ENCODE measurements around the gene HDAC8.
"Not testable (repeated sequence)": the region's sequence is repeated elsewhere in the genome, so short reads cannot be mapped to it uniquely, and the experiment has no call there.

HDAC8 gene

GRCh38 chrX:72461766-72462165 lies 110.9 kb downstream of the HDAC8 start:
- DNase-seq (ENCODE audit: low read depth, low spot score) = no peak

GRCh38 chrX:72461288-72461687 lies 111.4 kb downstream of the HDAC8 start:
- DNase-seq (ENCODE audit: low read depth, low spot score) = no peak

- DNase-seq (ENCODE audit: low read depth, low spot score) = no peak
Measured at GRCh38 chrX:72460715-72461114, 111.9 kb downstream of the HDAC8 start.

- DNase-seq (ENCODE audit: low read depth, low spot score) = not testable (repeated sequence)
Measured at GRCh38 chrX:72449034-72449433, 123.6 kb downstream of the HDAC8 start.

- not testable (repeated sequence) for DNase-seq (ENCODE audit: low read depth, low spot score)
Measured at GRCh38 chrX:72440764-72441163, 131.9 kb downstream of the HDAC8 start.

- DNase-seq (ENCODE audit: low read depth, low spot score) = no peak
Measured at GRCh38 chrX:72436010-72436409, 136.6 kb downstream of the HDAC8 start.

GRCh38 chrX:72430405-72430968 lies 142.2 kb downstream of the HDAC8 start:
- DNase-seq (ENCODE audit: low read depth, low spot score) = no peak

- no peak for DNase-seq (ENCODE audit: low read depth, low spot score)
Measured at GRCh38 chrX:72421797-72422196, 150.8 kb downstream of the HDAC8 start.

- DNase-seq (ENCODE audit: low read depth, low spot score) = no peak
Measured at GRCh38 chrX:72409993-72410392, 162.7 kb downstream of the HDAC8 start.

- DNase-seq (ENCODE audit: low read depth, low spot score) = no peak
Measured at GRCh38 chrX:72408885-72409284, 163.8 kb downstream of the HDAC8 start.

GRCh38 chrX:72405136-72405535 lies 167.5 kb downstream of the HDAC8 start:
- not testable (repeated sequence) for DNase-seq (ENCODE audit: low read depth, low spot score)

GRCh38 chrX:72402614-72403013 lies 170.0 kb downstream of the HDAC8 start:
- no peak for DNase-seq (ENCODE audit: low read depth, low spot score)

- no peak for DNase-seq (ENCODE audit: low read depth, low spot score)
Measured at GRCh38 chrX:72399816-72400215, 172.8 kb downstream of the HDAC8 start.

- no peak for DNase-seq (ENCODE audit: low read depth, low spot score)
Measured at GRCh38 chrX:72396117-72396516, 176.5 kb downstream of the HDAC8 start.

GRCh38 chrX:72395237-72395636 lies 177.4 kb downstream of the HDAC8 start:
- no peak for DNase-seq (ENCODE audit: low read depth, low spot score)

GRCh38 chrX:72394518-72395170 lies 178.0 kb downstream of the HDAC8 start:
- DNase-seq (ENCODE audit: low read depth, low spot score) = no peak

GRCh38 chrX:72393836-72394517 lies 178.7 kb downstream of the HDAC8 start:
- no peak for DNase-seq (ENCODE audit: low read depth, low spot score)

- no peak for DNase-seq (ENCODE audit: low read depth, low spot score)
Measured at GRCh38 chrX:72392816-72393800, 179.5 kb downstream of the HDAC8 start.

- no peak for DNase-seq (ENCODE audit: low read depth, low spot score)
Measured at GRCh38 chrX:72392042-72392441, 180.6 kb downstream of the HDAC8 start.

- DNase-seq (ENCODE audit: low read depth, low spot score) = no peak
Measured at GRCh38 chrX:72387247-72387646, 185.4 kb downstream of the HDAC8 start.

GRCh38 chrX:72382202-72382595 lies 190.4 kb downstream of the HDAC8 start:
- no peak for DNase-seq (ENCODE audit: low read depth, low spot score)

Measured in activated CD4-positive, CD25-positive, alpha-beta regulatory T cell treated with anti-CD3 and anti-CD28 coated beads, Interleukin-2, amount 50 U/mL, for 16 hours (primary cell).